SKM-1 treated with dmso at 0.1 percent for 144 hours (cell line): ENCODE results near the gene TMEM259.

Experiments used
- DNase-seq: peaks from one replicate; lab custom pipeline; 2025; ENCODE audit not compliant: unreplicated experiment; lab: John Stamatoyannopoulos, UW

The TMEM259 gene

GRCh38 chr19:1004803-1005664, 15.9 kb downstream of the TMEM259 start:
- no peak for DNase-seq

DNA sequence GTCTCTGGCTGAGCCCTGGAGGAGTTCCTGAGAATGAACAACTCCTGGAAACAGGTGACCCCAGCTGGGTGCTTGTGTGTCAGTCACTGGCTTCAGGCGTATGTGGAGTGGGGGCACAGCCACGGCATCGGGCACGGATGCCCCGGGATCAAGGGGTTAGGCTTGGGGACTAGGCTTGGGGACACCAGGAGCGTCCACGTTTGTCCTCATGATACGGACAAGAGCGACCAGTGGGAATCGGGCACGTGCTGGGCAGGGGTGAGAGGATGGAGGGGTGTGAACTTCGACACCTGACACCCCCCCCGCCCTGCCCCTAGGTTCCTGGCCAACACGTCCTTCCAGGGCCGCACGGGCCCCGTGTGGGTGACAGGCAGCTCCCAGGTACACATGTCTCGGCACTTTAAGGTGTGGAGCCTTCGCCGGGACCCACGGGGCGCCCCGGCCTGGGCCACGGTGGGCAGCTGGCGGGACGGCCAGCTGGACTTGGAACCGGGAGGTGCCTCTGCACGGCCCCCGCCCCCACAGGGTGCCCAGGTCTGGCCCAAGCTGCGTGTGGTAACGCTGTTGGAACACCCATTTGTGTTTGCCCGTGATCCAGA, 16.6 kb downstream of the TMEM259 start:
- DNase-seq = no peak

GRCh38 chr19:1003283-1003682, 17.6 kb downstream of the TMEM259 start:
- DNase-seq = no peak

- DNase-seq = no peak
Measured at GRCh38 chr19:1002600-1002999, 18.3 kb downstream of the TMEM259 start.

DNA sequence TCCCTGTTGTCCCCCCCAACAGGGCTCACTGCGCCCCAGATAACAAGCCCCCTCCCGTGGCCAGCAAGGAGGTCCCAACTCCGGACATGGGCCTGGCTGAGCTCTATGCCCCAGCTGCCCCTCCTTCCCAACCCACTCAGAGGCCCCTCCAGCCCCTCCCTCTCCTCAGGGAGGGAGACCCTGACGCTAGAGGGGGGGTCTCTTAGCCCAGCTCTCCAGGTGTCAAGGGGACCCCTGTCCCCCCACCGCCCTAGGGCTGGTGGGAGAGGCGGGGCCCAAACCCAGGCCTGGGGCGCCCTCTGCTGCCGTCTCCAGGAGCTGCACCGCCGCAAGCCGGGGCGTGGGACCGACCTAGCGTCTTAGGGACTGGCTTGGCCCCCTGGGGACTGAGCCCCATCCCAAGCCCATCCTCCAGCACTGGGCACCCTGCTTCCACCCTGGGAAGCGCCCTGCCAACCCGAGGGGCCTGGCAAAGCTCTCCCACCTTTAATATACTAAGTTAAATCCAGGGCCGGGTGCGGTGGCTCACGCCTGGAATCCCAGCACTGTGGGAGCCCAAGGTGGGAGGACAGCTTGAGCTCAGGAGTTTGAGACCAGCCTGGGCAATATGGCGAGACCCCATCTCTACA, 19.3 kb downstream of the TMEM259 start:
- no peak for DNase-seq

DNA sequence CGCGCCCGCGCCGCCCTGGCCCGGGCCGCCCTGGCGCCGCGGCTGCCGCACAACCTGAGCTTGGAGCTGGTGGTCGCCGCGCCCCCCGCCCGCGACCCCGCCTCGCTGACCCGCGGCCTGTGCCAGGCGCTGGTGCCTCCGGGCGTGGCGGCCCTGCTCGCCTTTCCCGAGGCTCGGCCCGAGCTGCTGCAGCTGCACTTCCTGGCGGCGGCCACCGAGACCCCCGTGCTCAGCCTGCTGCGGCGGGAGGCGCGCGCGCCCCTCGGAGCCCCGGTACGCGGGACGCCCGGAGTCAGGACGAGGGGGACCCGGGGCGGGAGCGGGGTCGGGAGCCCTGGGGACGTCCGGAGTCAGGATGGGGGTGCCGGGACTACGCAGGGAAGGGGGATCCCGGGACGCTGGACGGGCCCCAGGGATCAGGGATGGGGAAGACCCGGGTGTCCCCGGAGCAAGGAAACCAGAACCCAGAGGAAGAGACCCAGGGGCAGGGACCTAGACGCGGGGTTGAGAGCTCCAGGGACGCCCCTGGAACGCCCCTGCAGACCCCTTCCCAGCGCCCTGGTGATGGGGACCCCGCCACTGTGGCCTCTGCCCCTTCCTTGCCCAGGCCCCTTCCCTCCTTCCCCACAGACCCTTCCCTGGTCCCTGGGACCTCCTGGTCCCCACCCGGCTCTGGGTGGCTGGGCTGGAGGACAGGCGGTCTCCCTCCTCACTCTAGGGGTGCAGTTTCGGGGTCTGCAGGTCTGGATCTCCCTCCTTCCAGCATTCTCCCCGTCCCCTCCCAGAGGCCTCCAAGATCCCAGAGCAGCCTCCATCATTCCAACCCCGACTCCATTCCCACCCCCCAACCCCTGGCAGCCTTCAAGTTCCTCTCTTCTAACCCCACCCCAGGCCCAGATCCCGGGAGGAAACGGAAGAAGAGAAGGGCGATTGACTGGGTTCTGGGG, 20.1 kb downstream of the TMEM259 start:
- no peak for DNase-seq

GRCh38 chr19:1000095-1000494, 20.8 kb downstream of the TMEM259 start, which contains the start of gene GRIN3B:
GRIN3B (plus strand) TSS chr19:1000419; CDS start chr19:1000438, 19 bp downstream.
- DNase-seq = peak; percentile 41

DNA sequence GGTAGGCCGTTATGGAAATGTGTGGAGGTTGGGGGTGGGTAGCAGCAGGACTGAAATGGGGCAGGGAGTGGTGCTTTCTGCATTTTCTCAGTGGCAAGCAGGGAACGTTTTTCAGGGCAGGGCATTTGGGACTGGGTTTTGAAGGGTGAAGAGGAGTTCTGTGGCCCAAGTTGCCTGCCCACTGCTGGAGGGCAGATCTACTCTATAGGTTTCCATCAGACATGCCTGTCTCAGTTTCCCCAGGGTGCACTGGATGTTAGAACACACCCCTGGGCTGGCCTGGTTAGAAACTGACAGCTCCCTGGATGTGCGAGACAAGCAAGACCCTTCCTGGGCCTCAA, 21.6 kb downstream of the TMEM259 start:
- DNase-seq = no peak

DNA sequence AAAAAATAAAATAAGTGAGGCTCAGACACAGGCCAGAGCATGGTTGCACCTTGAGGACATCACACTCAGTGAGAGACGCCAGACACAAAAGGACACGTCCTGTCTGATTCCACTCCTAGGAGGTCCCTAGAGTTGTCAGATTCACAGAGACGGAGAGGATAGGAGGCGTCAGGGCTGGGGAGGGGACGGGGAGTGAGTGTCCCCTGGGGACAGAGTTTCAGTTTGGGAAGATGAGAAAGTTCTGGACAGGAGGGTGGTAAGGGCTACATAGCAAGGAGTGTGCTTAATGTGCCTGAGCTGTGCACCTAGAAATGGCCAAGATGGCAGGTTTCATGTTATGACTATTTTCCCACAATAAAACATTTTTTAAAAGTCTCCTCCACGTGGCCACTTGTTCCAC, 22.9 kb downstream of the TMEM259 start:
- no peak for DNase-seq

GRCh38 chr19:996051-996838, 24.7 kb downstream of the TMEM259 start:
- DNase-seq = no peak

- no peak for DNase-seq
Measured at GRCh38 chr19:995051-995827, 25.7 kb downstream of the TMEM259 start.

DNA sequence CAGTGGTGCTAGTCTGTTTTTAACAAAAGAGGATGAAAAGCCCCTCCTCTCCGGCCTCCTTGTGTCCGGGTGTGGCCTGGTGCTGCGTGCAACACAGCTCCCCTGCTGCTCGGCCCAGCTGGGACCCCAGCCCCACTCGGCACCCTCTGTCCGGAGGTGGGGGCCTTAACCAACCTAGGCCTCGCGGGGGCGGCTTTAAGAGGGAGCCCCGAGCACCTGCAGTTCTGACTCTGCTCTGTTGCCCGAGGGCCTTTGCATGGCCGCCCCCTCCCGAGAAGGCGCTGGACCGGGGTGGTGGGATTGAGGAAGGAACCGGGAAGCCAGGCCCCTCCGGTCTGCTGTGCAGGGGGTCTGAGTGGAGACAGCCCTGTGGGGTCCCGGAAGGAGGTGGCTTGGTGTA, 26.4 kb downstream of the TMEM259 start:
- DNase-seq = no peak

DNA sequence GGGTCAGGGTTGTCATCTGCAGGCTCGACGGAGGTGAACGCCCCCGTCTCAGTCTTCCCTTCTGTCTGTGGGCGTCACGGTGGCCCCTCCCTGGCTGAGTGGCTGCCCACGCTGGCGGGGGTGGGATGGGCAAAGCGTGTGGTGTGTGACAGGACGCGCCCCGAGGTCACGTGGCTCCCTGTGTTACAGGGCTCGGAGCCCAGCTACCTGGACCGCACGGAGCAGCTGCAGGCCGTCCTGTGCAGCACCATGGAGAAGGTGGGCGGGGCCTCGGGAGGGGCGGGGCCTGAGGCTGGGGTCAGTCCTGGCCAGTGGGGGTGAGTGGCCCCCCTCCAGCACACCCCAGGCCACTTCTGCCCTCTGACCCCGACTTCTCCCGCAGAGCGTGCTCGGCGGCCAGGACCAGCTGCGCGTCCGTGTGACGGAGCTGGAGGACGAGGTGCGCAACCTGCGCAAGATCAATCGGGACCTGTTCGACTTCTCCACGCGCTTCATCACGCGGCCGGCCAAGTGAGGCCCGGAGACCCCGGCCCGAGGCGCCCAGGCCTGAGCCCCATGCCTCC, 27.0 kb downstream of the TMEM259 start:
- no peak for DNase-seq

DNA sequence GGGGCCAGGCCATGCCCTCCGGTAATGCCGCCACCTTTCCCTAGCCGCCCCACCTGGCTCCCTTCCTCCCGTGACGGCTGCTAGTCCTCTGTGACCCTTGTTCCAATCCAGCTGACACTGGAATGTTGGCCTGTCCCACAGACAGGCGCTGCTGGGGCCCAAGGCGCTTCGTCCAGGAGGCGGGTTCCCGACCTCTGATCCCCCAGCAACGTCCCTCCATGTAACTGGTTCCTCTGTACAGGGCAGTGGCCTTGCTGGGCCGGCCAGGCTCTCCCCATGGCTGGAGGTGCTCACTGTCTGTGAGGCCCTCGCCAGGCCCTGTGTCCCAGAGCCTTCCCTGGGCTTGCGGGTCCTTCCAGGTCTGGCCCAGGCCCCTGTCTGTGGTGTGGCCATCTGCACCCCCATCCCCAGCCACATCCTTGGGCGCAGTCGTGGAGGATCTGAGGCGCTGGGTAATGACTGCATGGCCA, 27.5 kb downstream of the TMEM259 start:
- no peak for DNase-seq

- no peak for DNase-seq
Measured at GRCh38 chr19:992670-993055, 28.3 kb downstream of the TMEM259 start.

DNA sequence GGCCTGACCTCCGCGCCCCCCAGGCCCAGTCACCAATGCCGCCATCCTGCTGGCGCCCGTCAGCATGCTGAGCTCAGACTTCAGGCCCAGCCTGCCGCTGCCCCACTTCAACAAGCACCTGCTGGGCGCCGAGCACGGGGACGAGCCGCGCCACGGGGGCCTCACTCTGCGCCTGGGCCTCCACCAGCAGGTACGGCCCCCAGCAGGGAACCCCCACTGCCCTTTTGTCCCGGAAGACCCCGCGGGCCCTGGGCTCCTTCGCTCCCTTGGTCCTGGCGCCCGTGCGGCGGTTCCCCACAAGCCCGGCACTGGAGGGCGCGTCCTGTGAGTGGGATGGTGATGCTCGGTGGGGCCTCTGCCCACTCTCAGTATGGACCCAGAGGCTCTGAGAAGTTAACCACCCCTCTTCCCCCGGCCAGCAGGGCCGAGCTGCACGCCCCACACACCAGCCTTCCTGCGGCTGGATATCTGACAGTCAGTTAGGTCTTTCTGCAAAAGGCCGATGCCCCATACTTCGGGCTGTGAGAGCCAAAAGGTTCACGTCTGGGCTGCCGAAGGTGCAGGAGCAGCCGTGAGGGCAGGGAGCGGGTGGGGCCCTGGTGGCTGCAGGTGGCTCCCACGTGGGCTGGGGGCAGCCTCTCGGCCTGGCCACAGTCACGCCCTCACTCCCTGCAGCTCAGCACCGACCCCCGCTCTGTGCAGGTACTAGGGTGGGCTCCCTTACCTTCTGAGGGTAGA, 28.8 kb downstream of the TMEM259 start:
- no peak for DNase-seq

DNA sequence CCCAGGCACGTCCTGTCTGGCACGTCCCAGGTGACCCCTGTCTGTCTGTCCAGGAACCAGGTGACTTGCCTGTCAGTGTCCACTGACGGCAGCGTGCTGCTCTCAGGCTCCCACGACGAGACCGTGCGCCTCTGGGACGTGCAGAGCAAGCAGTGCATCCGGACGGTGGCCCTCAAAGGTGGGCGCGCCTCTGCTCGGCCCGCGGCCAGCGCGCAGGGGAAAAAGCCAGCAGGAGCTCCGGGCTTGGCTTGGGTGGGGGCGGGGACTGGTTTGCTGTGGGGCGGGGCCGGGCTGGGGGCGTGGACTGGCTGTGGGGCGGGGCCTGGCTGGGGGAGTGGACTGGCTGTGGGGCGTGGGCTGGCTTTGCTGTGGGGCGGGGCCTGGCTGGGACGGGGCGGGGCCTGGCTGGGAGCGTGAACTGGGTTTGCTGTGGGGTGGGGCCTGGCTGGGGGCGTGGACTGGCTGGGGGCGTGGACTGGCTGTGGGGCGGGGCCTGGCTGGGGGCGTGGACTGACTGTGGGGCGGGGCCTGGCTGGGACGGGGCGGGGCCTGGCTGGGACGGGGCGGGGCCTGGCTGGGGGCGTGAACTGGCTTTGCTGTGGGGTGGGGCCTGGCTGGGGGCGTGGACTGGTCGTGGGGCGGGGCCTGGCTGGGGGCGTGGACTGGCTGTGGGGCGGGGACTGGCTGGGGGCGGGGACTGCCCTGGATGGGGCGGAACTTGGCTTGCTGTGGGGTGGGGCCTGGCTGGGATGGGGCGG, 29.6 kb downstream of the TMEM259 start:
- peak; percentile 26 for DNase-seq

DNA sequence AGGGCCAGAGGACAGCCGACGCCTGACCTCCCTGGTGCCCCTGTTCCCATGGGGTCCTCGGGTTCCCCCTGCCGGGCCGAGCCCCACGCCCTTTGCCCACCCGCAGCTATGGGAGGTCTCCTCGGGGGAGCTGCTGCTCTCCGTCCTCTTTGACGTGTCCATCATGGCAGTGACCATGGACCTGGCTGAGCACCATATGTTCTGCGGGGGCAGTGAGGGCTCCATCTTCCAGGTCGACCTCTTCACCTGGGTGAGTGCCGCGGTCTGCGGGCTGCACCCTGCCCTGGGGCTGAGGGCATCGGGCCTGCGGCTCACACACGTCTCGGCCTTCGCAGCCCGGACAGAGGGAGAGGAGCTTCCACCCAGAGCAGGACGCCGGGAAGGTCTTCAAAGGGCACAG, 30.2 kb downstream of the TMEM259 start:
- DNase-seq = no peak
